ENCODE measurements around the gene RGS18. TPM values are rescaled to one million over a fixed set of nuclear protein-coding genes. Genes with fewer than 3 reads are reported as not detected.

The RGS18 gene
- total and polyA plus RNA-seq, 9 of the 15 experiments (the other 6 are each of a cell fraction or from before 2014, with no cell fraction given): 0.03 to 0.11 (median 0.05) TPM; not detected in 5

- no peaks in the 10 kb centered on the region for H3K9me3 ChIP-seq (replicated peaks; ENCODE audit: control insufficient read depth, insufficient read depth, low read depth, low read length)
- ChIA-PET POLR2A (no interaction called here), CTCF (ENCODE audit: low intra/inter-chr PET ratio) (no interaction called here)
- intact Hi-C loops (cut with micrococcal nuclease) (no loop called here), in situ Hi-C loops (cut with MboI) (no loop called here)
- ATAC-seq: no peak
- FAIRE-seq: peak; percentile 6
- no peaks in the 10 kb centered on the region for H3K4me1 ChIP-seq (replicated peaks in 1 of 2; ENCODE audit: control insufficient read depth in 2 of 2, insufficient read depth in 2 of 2, low read length in 2 of 2)
- H3K27me3 ChIP-seq (ENCODE audit: control insufficient read depth in 2 of 2, insufficient read depth in 2 of 2, low read length in 2 of 2): no peaks in the 10 kb centered on the region
- no peaks in the 10 kb centered on the region for H3K36me3 ChIP-seq (ENCODE audit: control insufficient read depth, insufficient read depth, low read length)
- no peak overlapping the region for H3K27ac ChIP-seq (ENCODE audit: extremely low read depth, low read depth, low read length)
- DNase-seq (ENCODE audit: extremely low read depth in 1 of 4, low spot score in 3 of 4): no peak
- no peak overlapping the region for H3K4me2 ChIP-seq (ENCODE audit: insufficient read depth, low read length)
- H3K9me1 ChIP-seq (ENCODE audit: control insufficient read depth, insufficient read depth, low read length): no peaks in the 10 kb centered on the region
- no peaks in the 10 kb centered on the region for H3K79me2 ChIP-seq (ENCODE audit: control insufficient read depth, insufficient read depth, low read length)
- TF ChIP-seq ZNF707 (CRISPR knock-in tag; conservative IDR thresholded peaks at IDR 0.05): no peak
- TF ChIP-seq BACH1 (tag; IDR thresholded peaks at IDR 0.05): no peak
- no peak for TF ChIP-seq ELK1 (CRISPR knock-in tag; IDR thresholded peaks at IDR 0.05)
- no peak for TF ChIP-seq XRCC3 (IDR thresholded peaks at IDR 0.05)
- no peak for TF ChIP-seq SNRNP70 (optimal IDR thresholded peaks at IDR 0.05; ENCODE audit: low read depth, low read length)
- TF ChIP-seq SMAD4 (CRISPR knock-in tag; conservative IDR thresholded peaks at IDR 0.05): no peak
- no peak for TF ChIP-seq DPF2 (IDR thresholded peaks at IDR 0.05)
- no peak for TF ChIP-seq DMBX1 (CRISPR knock-in tag; IDR thresholded peaks at IDR 0.05; ENCODE audit: borderline replicate concordance)
- no peak for TF ChIP-seq ZNF121 (CRISPR knock-in tag; conservative IDR thresholded peaks at IDR 0.05)
- no peak for TF ChIP-seq ATF4 (CRISPR knock-in tag; IDR thresholded peaks at IDR 0.05)
- no peak for TF ChIP-seq FOXA3 (CRISPR knock-in tag; conservative IDR thresholded peaks at IDR 0.05 in 1 of 2, IDR thresholded peaks at IDR 0.05 in 1 of 2)
- no peak for TF ChIP-seq MITF (IDR thresholded peaks at IDR 0.05)
- no peak for TF ChIP-seq TBL1XR1 (IDR thresholded peaks at IDR 0.05; ENCODE audit: low read length in 2 of 2)
- TF ChIP-seq SAFB2 (IDR thresholded peaks at IDR 0.05; ENCODE audit: borderline replicate concordance, low read depth, low read length, severe bottlenecking): no peak
- no TSS peak for BruUV-seq (replicated peaks)
- H2AFZ ChIP-seq (ENCODE audit: low read depth, low read length): no peak overlapping the region
- H3K9ac ChIP-seq (ENCODE audit: insufficient read depth in 1 of 2, low read depth in 2 of 2, low read length in 2 of 2): no peak overlapping the region
- no peaks in the 10 kb centered on the region for H4K20me1 ChIP-seq (replicated peaks; ENCODE audit: control insufficient read depth, insufficient read depth, low read length)
- no peak overlapping the region for H3K4me3 ChIP-seq
Observed at GRCh38 chr1:192153276-192153675, 5.0 kb upstream of the RGS18 start.
